ENCODE measurements around the gene SYNE1. TPM values are rescaled to one million over a fixed set of nuclear protein-coding genes. Genes with fewer than 3 reads are reported as not detected.
A peak's percentile ranks its signal among the peaks of the same experiment; 100 is the strongest.

Gene SYNE1
- total RNA-seq, 1 experiment from 2014 or later, result 3.0 TPM

GRCh38 chr6:152155792-152156191 lies 481.4 kb downstream of the SYNE1 start:
- whole genome bisulfite sequencing (ENCODE audit: extremely low coverage, insufficient read length, low lambda C conversion rate), result no CpG with 5 or more reads among the region's 8 CpGs

More at GRCh38 chr6:152155792-152156191, 481.4 kb downstream of the SYNE1 start:
- Histone ChIP-seq H2BK15ac (ENCODE audit: low read depth, low read length) (no peak overlapping the region), H2BK20ac (ENCODE audit: low read depth, low read length, poor library complexity, severe bottlenecking) (no peak overlapping the region), H3K4me2 (ENCODE audit: insufficient read depth, insufficient read length, low read length) (no peak overlapping the region), H4K20me1 (ENCODE audit: control insufficient read depth, insufficient read depth, insufficient read length) (no peaks in the 10 kb centered on the region), H4K91ac (ENCODE audit: insufficient read length, low read depth, low read length) (no peak overlapping the region), H3K79me1 (ENCODE audit: insufficient read depth, low read depth, low read length, poor library complexity, severe bottlenecking) (no peaks in the 10 kb centered on the region), H3K27me3 (ENCODE audit: insufficient read depth, low read length) (no peaks in the 10 kb centered on the region), H3K9ac (ENCODE audit: extremely low read depth, insufficient read length, low read length) (no peak overlapping the region), H3K27ac (ENCODE audit: insufficient read length, low read depth, low read length) (no peak overlapping the region), H3K79me2 (ENCODE audit: insufficient read depth, low read length) (no peaks in the 10 kb centered on the region), H4K5ac (ENCODE audit: insufficient read length, low read depth, low read length) (no peak overlapping the region), H2AFZ (ENCODE audit: low read length) (no peak overlapping the region), H3K14ac (ENCODE audit: insufficient read depth, low read length) (peak overlapping the region; percentile 20; the same call in 1 of the 2 replicates), H3T11ph (ENCODE audit: low read length) (no peak overlapping the region), H2AK5ac (ENCODE audit: insufficient read length, low read length) (no peak overlapping the region), H4K8ac (replicated peaks; ENCODE audit: insufficient read length, low read depth, low read length) (no peak overlapping the region), H2BK120ac (ENCODE audit: low read depth, low read length, poor library complexity, severe bottlenecking) (no peak overlapping the region), H3K23ac (ENCODE audit: insufficient read length, low read depth, low read length) (no peak overlapping the region), H3K9me3 (ENCODE audit: control insufficient read depth, low read depth, low read length) (no peaks in the 10 kb centered on the region), H3K18ac (ENCODE audit: insufficient read length, low read depth, low read length) (no peak overlapping the region), H2BK5ac (ENCODE audit: insufficient read length, low read length) (no peak overlapping the region), H2BK12ac (ENCODE audit: insufficient read length, low read depth, low read length) (no peak overlapping the region), H3K23me2 (ENCODE audit: insufficient read length, low read depth, low read length, poor library complexity, severe bottlenecking) (no peaks in the 10 kb centered on the region), H3K4ac (ENCODE audit: low read depth, low read length) (no peak overlapping the region), H3K4me1 (ENCODE audit: insufficient read depth, low read length) (no peaks in the 10 kb centered on the region), H3K56ac (ENCODE audit: insufficient read length, low read depth, low read length) (no peak overlapping the region)
- Mint-ChIP-seq H3K4me3 (no peak overlapping the region), H3K4me1 (no peaks in the 10 kb centered on the region), H3K27me3 (ENCODE audit: low read depth) (no peaks in the 10 kb centered on the region), H3K27ac (no peak overlapping the region), H3K36me3 (ENCODE audit: insufficient read depth in 1 of 3, low read depth in 3 of 3) (no peaks in the 10 kb centered on the region), H3K9me3 (no peaks in the 10 kb centered on the region)
- TF ChIP-seq, protein P1, sequence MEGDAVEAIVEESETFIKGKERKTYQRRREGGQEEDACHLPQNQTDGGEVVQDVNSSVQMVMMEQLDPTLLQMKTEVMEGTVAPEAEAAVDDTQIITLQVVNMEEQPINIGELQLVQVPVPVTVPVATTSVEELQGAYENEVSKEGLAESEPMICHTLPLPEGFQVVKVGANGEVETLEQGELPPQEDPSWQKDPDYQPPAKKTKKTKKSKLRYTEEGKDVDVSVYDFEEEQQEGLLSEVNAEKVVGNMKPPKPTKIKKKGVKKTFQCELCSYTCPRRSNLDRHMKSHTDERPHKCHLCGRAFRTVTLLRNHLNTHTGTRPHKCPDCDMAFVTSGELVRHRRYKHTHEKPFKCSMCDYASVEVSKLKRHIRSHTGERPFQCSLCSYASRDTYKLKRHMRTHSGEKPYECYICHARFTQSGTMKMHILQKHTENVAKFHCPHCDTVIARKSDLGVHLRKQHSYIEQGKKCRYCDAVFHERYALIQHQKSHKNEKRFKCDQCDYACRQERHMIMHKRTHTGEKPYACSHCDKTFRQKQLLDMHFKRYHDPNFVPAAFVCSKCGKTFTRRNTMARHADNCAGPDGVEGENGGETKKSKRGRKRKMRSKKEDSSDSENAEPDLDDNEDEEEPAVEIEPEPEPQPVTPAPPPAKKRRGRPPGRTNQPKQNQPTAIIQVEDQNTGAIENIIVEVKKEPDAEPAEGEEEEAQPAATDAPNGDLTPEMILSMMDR (conservative IDR thresholded peaks at IDR 0.05), result no peak
- DNase-seq, result no peak
